Panc1 (cell line): ENCODE measurements around the gene MED12L. TPM values are rescaled to one million over a fixed set of nuclear protein-coding genes. Genes with fewer than 3 reads are reported as not detected.

Experiments used
- ATAC-seq: fragments of 200-7000 bp; cut with Tn5 transposase; 2 replicates; pipeline ENCODE4 v1.9.1; 2020; ENCODE audit warnings: mild to moderate bottlenecking, moderate library complexity
- BruUV-seq: library from RNA; stranded (reverse); fragments of 400-500 nt; replicated peaks from 2 replicates; lab custom pipeline; 2021; lab: Mats Ljungman, UMichigan
- CTCF ChIA-PET: fragments of 300-600 bp; sonication (Branson Sonifier 250); formaldehyde crosslinking; loops from one replicate; lab custom pipeline; 2022; ENCODE audit warnings: antibody characterized with exemption; lab: Charles Lee
- POLR2A ChIA-PET: fragments of 300-600 bp; sonication (Branson Sonifier 250); formaldehyde crosslinking; loops from one replicate; lab custom pipeline; 2022; ENCODE audit warnings: antibody characterized with exemption; lab: Charles Lee
- DNase-seq: peaks from one replicate; pipeline ENCODE4 v3.0.0-alpha.2; 2010; ENCODE audit warnings: low read depth, low spot score
- H3K27ac ChIP-seq: 2 replicates; pipeline ENCODE4 v1.5.1; 2011; ENCODE audit warnings: mild to moderate bottlenecking, low read length, inconsistent platforms
- H3K27me3 ChIP-seq: fragments of 200-500 bp; sonication (Bioruptor generic); 2 replicates; pipeline ENCODE4 v1.6.0; 2014; ENCODE audit warnings: low read length, inconsistent platforms; ENCODE audit not compliant: control insufficient read depth, insufficient read depth
- H3K36me3 ChIP-seq: fragments of 200-500 bp; sonication (Bioruptor generic); 2 replicates; pipeline ENCODE4 v1.5.1; 2014; ENCODE audit warnings: inconsistent platforms, mild to moderate bottlenecking, low read length, moderate library complexity; ENCODE audit not compliant: control insufficient read depth, insufficient read depth
- H3K4me1 ChIP-seq: 2 replicates; pipeline ENCODE4 v1.5.1; 2011; ENCODE audit warnings: inconsistent platforms, mild to moderate bottlenecking, low read length, moderate library complexity; ENCODE audit not compliant: control insufficient read depth, insufficient read depth
- H3K4me3 ChIP-seq, 2 experiments: 2 replicates each; pipeline ENCODE4 v1.5.1; 2011 to 2012; ENCODE audit warnings: low read depth in 2 of 2, low read length in 2 of 2, mild to moderate bottlenecking in 2 of 2, inconsistent platforms in 1 of 2, moderate library complexity in 1 of 2
- H3K9me3 ChIP-seq: fragments of 200-500 bp; sonication (Bioruptor generic); 2 replicates; pipeline ENCODE4 v1.5.1; 2014; ENCODE audit warnings: low read depth, mild to moderate bottlenecking, inconsistent platforms, low read length, moderate library complexity; ENCODE audit not compliant: control insufficient read depth, insufficient read depth
- CTCF ChIP-seq: fragments of 450-650 bp; IDR thresholded peaks from 2 replicates; pipeline ENCODE4 v1.5.1; 2017; ENCODE audit warnings: mild to moderate bottlenecking
- POLR2AphosphoS5 ChIP-seq: IDR thresholded peaks from 2 replicates; pipeline ENCODE4 v1.6.1; 2012; ENCODE audit warnings: mild to moderate bottlenecking, low read depth, low read length, moderate library complexity
- REST ChIP-seq, 2 experiments: IDR thresholded peaks; 2 replicates each; pipeline ENCODE4 v1.6.1; 2011 to 2012; ENCODE audit warnings: low read depth in 2 of 2, control low read depth in 1 of 2, low read length in 1 of 2, mild to moderate bottlenecking in 1 of 2, moderate library complexity in 1 of 2; ENCODE audit not compliant: insufficient read depth in 1 of 2
- SIN3A ChIP-seq: IDR thresholded peaks from 2 replicates; pipeline ENCODE4 v1.6.1; 2012; ENCODE audit warnings: low read depth, mild to moderate bottlenecking, low read length, moderate library complexity, borderline replicate concordance; ENCODE audit not compliant: insufficient read depth
- TCF7L2 ChIP-seq: IDR thresholded peaks from 2 replicates; pipeline ENCODE4 v1.6.1; 2011; ENCODE audit warnings: mild to moderate bottlenecking, low read depth, low read length, inconsistent platforms
- in situ Hi-C: cut with HindIII; loops from 2 replicates; pipeline ENCODE4 v1.10.0; 2016; ENCODE audit warnings: low sequenced_read_pairs, low pct_unique_long_range_greater_than_20kb
- intact Hi-C: fragments of 100-400 bp; cut with micrococcal nuclease; formaldehyde crosslinking; loops from one replicate; pipeline ENCODE4 v1.10.0; 2022; ENCODE audit not compliant: unreplicated experiment
- total RNA-seq: library from RNA; stranded (reverse); gene quantifications from one replicate; pipeline ENCODE4 v1.2.1, GENCODE V29; 2021; ENCODE audit not compliant: unreplicated experiment

Gene MED12L
- total RNA-seq, 1 experiment from 2014 or later, result 2.8 TPM

GRCh38 chr3:151144760-151145159, 59.3 kb downstream of the MED12L start:
- POLR2A ChIA-PET, result no interaction called here
- intact Hi-C loops, result loop anchor here (5.0 to 10.0 kb wide), 4 partner anchors 137 to 610 kb away; no protein-coding TSS in a partner anchor
- H3K27me3 ChIP-seq, result peaks cover 14% of the 10 kb centered on the region; the same call in 1 of the 2 replicates

GRCh38 chr3:151145713-151146070, 60.2 kb downstream of the MED12L start:
- TF ChIP-seq TCF7L2, result no peak
- no peak for TF ChIP-seq SIN3A
- TF ChIP-seq REST (IDR thresholded peaks at IDR 0.05; ENCODE audit: insufficient read depth in 1 of 2, low read depth in 2 of 2, low read length in 1 of 2), result no peak
- TF ChIP-seq CTCF, result no peak
- no peak for TF ChIP-seq POLR2AphosphoS5
- H3K27ac ChIP-seq, result no peak overlapping the region
- H3K9me3 ChIP-seq, result no peaks in the 10 kb centered on the region
- peaks cover 7% of the 10 kb centered on the region; the same call in 1 of the 2 replicates for H3K4me1 ChIP-seq
- H3K27me3 ChIP-seq, result peaks cover 14% of the 10 kb centered on the region; the same call in 1 of the 2 replicates
- ATAC-seq, result peak; percentile 17; the same call in 1 of the 2 replicates
- in situ Hi-C loops (no loop called here), intact Hi-C loops (loop anchor here (1.0 to 10.0 kb wide), 6 partner anchors 79 to 611 kb away; no protein-coding TSS in a partner anchor)
- CTCF ChIA-PET, result no interaction called here
- no TSS peak for BruUV-seq
- POLR2A ChIA-PET, result no interaction called here
- no peaks in the 10 kb centered on the region for H3K36me3 ChIP-seq
- DNase-seq, result no peak
- H3K4me3 ChIP-seq, result no peak overlapping the region

More at GRCh38 chr3:151144760-151145159, 59.3 kb downstream of the MED12L start:
- no peaks in the 10 kb centered on the region for H3K36me3 ChIP-seq
- TF ChIP-seq TCF7L2, result no peak
- TF ChIP-seq SIN3A, result no peak
- TF ChIP-seq CTCF, result no peak
- TF ChIP-seq POLR2AphosphoS5, result no peak
- no peak for TF ChIP-seq REST (IDR thresholded peaks at IDR 0.05; ENCODE audit: insufficient read depth in 1 of 2, low read depth in 2 of 2, low read length in 1 of 2)
- H3K9me3 ChIP-seq, result no peaks in the 10 kb centered on the region
- no peak overlapping the region for H3K27ac ChIP-seq
- BruUV-seq, result no TSS peak
- CTCF ChIA-PET, result no interaction called here
- peaks cover 7% of the 10 kb centered on the region; the same call in 1 of the 2 replicates for H3K4me1 ChIP-seq
- H3K4me3 ChIP-seq, result no peak overlapping the region
- ATAC-seq, result no peak
- no peak for DNase-seq
- in situ Hi-C loops, result no loop called here
